ES-I3 (cell line): ENCODE data around the gene CIAO2A.

Experiments
- H3K36me3 ChIP-seq: 2 replicates; pipeline ENCODE4 v1.6.1; 2013; ENCODE audit warnings: mild to moderate bottlenecking, low read length, control low read depth, moderate library complexity; ENCODE audit not compliant: insufficient read depth
- H3K4me1 ChIP-seq: 2 replicates; pipeline ENCODE4 v1.6.1; 2013; ENCODE audit warnings: mild to moderate bottlenecking, control low read depth, low read length; ENCODE audit not compliant: insufficient read depth
- H3K9ac ChIP-seq: 2 replicates; pipeline ENCODE4 v1.6.1; 2013; ENCODE audit warnings: low read depth, mild to moderate bottlenecking, low read length, moderate library complexity
- H3K9me3 ChIP-seq: 2 replicates; pipeline ENCODE4 v1.6.1; 2013; ENCODE audit warnings: mild to moderate bottlenecking, low read length, moderate library complexity; ENCODE audit not compliant: control insufficient read depth, insufficient read depth

The CIAO2A gene

DNA sequence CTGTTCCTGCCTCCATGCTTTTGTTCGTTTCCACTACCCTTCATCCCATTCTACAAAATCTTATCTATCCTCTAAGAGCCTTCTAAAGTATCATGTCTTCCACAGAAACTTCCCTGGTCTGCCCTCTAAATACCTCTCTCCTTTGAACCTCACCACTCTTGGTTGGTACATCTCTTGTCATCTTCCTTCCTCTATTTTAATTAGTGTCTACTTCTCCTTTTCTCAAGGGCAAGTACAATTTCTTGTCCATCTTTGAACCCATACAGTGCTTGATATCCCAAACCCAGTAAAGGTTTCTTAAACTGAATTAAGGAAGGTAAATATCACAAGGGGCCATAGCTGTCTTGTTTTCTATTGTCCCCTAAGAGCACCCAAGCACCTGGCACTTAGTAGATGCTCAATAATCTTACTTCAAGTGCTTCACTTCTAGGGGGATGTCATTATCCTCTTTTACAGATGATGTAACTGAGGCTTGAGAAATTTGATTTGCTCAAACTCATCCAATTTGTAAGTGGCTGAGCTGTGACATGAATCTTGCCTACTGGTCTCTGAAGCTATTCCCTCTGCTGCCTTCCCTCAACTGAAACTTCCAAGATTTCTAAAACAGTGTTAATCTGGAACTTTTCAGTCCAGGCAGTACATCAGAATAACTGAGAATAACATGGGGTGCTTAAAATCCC lies 44.7 kb downstream of the CIAO2A start:
- Histone ChIP-seq H3K36me3 (no peaks in the 10 kb centered on the region), H3K9ac (no peak overlapping the region), H3K9me3 (no peaks in the 10 kb centered on the region), H3K4me1 (peaks cover 3% of the 10 kb centered on the region; the same call in 1 of the 2 replicates)

GRCh38 chr15:64046421-64047153 lies 47.1 kb downstream of the CIAO2A start, which contains the start of gene DAPK2:
Gene DAPK2 (minus strand): TSS chr15:64046485. CDS start chr15:64040261, 6,224 bp downstream.
- no peaks in the 10 kb centered on the region for H3K36me3 ChIP-seq
- peak within 1 kb of the TSS; percentile 65 for H3K9ac ChIP-seq
- H3K9me3 ChIP-seq, result no peaks in the 10 kb centered on the region
- H3K4me1 ChIP-seq, result peaks cover 3% of the 10 kb centered on the region; the same call in 1 of the 2 replicates

DNA sequence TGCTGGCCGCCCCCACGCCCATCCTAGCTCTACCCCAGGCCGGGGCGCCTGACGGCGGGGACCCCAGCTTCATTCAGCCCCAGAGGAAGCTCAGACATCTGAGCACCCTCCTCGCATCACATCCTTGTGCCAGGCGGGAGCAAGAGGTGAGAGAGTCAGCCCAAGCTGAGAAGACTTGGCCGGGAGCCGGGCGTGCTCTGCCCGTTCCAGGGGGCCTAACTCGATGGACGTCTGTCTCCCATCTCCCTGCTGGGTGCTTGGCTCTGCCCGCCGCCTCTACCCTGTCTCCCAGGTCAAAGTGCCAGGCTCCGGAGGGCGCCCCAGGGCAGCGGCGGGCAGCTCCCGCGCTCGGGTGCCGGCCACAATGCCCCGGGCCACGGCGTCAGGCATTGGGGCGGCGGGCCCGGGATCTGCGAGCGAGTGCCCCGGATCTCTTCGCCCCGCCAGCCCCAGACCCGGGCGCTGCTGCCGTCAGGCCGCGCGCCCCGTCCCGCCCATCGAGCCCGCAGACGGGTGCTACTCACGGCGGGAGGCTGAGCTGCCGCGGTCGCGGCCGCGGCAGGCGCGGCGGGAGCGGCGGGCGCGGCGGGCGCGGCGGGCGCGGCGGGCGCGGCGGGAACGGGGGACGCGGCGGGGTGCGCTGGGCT lies 47.7 kb downstream of the CIAO2A start:
- Histone ChIP-seq H3K4me1 (peaks cover 3% of the 10 kb centered on the region; the same call in 1 of the 2 replicates), H3K9ac (peak overlapping the region; percentile 65; the same call in 1 of the 2 replicates), H3K36me3 (no peaks in the 10 kb centered on the region), H3K9me3 (no peaks in the 10 kb centered on the region)

DNA sequence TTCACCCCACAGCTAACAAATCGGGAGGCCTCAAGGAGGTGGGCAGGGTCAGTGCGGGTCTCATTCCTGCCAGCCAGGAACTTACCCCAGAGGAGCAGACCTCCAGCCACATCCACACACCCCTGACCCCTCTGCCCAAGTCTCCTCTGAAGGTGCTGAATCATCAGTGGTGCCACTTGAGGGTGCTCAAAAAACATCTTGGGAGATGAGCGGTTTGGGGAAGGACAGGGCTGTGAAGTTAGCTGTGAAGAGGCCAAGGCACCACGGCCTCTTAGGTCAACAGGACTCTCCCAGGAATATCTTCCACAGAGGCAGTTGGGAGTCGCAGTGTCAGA lies 48.6 kb downstream of the CIAO2A start:
- H3K36me3 ChIP-seq, result no peaks in the 10 kb centered on the region
- H3K9me3 ChIP-seq, result no peaks in the 10 kb centered on the region
- H3K4me1 ChIP-seq, result no peaks in the 10 kb centered on the region
- H3K9ac ChIP-seq, result no peak overlapping the region

DNA sequence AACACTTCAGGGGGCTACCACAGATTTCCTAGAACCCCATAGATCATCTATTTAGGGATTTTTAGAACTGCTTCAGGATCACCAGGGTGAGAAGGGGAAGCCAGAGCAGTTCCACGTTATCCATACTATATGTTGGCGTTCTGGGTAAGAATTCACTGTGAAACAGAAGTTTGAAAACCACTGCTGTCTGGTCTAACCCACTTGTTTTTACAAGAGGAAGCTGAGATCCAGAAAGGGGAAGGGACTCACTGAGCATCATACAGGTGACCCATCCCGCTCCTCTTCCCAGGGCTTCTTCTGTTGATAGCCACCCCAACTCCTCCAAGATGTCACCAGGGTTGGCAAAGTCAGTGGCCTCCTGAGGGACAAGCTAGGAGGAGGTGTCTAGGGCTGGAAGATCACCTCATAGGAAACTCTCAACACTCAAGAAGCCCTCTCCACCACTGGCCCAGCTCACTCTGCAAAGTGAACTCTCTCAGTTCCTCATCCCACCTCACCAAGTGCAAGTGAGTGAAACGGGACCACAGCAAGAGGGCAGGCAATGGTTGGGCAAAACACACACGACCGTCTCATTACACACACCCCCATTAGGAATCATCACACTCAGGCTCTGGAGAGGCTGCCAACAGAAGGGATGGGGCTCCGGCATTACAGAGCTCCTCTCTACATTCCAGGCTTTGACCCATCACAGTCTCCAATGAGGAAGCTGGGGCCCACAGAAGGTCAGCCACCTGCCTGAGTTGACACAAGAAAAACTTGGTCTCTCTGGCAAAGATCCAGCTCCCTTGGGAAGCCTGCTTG lies 49.1 kb downstream of the CIAO2A start:
- Histone ChIP-seq H3K9me3 (no peaks in the 10 kb centered on the region), H3K36me3 (no peaks in the 10 kb centered on the region), H3K9ac (no peak overlapping the region), H3K4me1 (no peaks in the 10 kb centered on the region)

- Histone ChIP-seq H3K9me3 (no peaks in the 10 kb centered on the region), H3K36me3 (no peaks in the 10 kb centered on the region), H3K4me1 (no peaks in the 10 kb centered on the region), H3K9ac (no peak overlapping the region)
These were observed 54.6 kb downstream of the CIAO2A start for GRCh38 chr15:64038878-64039610.

DNA sequence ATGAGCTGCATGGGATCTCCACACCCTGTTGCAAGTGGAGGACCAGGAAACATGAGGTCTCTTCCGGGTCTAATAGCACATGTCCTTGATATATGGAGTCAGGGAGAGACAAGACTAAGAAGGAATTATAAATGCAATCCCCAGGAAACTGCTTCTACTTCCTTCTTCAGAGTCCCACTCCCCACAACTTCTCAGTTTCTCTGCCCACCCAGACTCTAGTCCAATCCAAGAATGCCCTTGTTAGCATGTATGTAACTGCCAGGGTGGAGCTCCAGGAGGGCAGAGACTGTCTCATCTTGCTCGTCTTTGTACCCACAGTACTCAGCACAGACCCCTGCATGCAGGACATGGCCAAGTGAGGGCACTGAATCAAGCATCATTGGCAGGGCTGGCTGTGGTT lies 55.7 kb downstream of the CIAO2A start:
- Histone ChIP-seq H3K9ac (no peak overlapping the region), H3K4me1 (no peaks in the 10 kb centered on the region), H3K9me3 (no peaks in the 10 kb centered on the region), H3K36me3 (no peaks in the 10 kb centered on the region)

GRCh38 chr15:64037116-64037515 lies 56.5 kb downstream of the CIAO2A start:
- no peaks in the 10 kb centered on the region for H3K9me3 ChIP-seq
- no peaks in the 10 kb centered on the region for H3K36me3 ChIP-seq
- no peak overlapping the region for H3K9ac ChIP-seq
- no peaks in the 10 kb centered on the region for H3K4me1 ChIP-seq

GRCh38 chr15:64035525-64035924 lies 58.1 kb downstream of the CIAO2A start:
- Histone ChIP-seq H3K9ac (no peak overlapping the region), H3K9me3 (no peaks in the 10 kb centered on the region), H3K4me1 (no peaks in the 10 kb centered on the region), H3K36me3 (no peaks in the 10 kb centered on the region)

DNA sequence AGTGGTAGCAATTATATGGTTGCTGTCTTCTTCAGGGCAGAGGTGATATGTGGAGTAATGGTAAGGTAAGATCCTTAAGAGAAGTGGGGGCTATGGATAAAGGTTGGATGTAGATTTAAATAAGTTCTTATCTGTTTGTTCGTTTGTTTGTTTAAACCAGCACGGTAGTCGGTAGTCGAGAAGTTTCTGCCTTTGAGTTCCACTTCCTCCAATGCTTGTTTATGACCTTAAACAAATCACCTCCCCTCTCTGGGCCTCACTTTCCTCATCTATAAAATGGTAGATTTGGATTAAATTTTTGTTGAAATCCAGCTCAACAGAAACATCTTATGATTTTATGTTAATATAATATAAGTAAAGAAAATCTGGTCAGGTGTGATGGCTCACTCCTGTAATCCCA lies 59.1 kb downstream of the CIAO2A start:
- Histone ChIP-seq H3K9ac (no peak overlapping the region), H3K36me3 (no peaks in the 10 kb centered on the region), H3K4me1 (no peaks in the 10 kb centered on the region), H3K9me3 (no peaks in the 10 kb centered on the region)

DNA sequence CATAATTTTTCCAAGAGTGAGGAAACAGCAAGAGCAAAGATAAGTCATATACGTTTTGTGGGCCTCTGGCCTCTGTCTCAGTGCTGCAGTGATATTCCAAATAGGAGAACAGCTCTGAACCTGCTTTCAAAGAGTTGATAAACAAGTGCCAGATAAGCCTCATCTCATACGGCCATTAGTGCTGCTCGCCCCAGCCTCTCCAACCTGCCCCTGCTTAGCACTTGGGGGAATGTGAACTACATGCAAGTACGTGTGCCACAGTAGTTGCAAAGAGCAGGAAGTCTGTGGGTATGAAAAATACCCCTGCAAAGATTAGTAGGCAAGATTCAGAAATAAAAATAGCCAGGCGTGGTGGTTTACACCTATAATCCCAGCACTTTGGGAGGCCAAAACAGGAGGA lies 61.3 kb downstream of the CIAO2A start:
- H3K9me3 ChIP-seq, result no peaks in the 10 kb centered on the region
- H3K9ac ChIP-seq, result no peak overlapping the region
- H3K36me3 ChIP-seq, result no peaks in the 10 kb centered on the region
- no peaks in the 10 kb centered on the region for H3K4me1 ChIP-seq

- Histone ChIP-seq H3K36me3 (no peaks in the 10 kb centered on the region), H3K9me3 (no peaks in the 10 kb centered on the region), H3K4me1 (no peaks in the 10 kb centered on the region), H3K9ac (no peak overlapping the region)
These were observed 63.5 kb downstream of the CIAO2A start for GRCh38 chr15:64030123-64030522.

DNA sequence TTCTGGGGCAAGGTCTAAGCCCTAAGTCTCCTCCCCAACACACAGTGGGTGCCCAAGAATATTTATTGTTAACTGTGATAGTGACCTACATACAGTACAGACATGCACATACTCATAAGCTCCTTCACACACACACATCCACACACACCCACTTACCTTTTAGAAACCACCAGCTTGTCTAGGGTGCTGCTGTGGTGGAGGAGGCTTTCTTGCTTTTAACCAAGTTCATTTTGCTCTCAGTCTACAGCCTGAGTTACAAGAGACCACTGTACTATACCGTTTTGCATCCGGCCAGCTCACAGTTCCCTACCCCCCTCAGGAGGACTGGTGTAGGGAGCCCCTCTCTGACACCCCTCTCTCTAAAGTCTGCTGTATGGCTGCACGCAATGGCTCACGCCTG lies 64.0 kb downstream of the CIAO2A start:
- no peak overlapping the region for H3K9ac ChIP-seq
- no peaks in the 10 kb centered on the region for H3K9me3 ChIP-seq
- H3K4me1 ChIP-seq, result peaks cover under 1% of the 10 kb centered on the region; the same call in 1 of the 2 replicates
- no peaks in the 10 kb centered on the region for H3K36me3 ChIP-seq

DNA sequence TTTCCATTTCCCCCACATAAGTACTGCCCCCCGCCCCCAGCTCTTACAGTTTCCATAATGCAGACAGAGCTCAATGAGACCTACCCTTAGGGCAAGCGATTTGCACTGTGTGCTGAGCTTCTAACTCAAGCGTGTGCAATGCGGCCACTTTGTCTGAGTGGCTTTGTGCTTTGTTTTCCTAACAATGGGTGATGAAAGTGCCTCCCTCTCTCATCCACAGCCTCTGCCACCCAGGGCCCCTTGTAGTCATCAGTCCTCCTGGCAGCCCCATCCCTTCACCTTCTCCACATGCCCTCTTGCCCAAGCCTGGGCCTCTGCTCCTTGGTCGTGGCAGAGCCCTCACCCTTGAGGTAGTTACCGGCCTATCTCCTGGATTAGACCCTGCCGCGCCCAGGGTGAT lies 64.5 kb downstream of the CIAO2A start:
- H3K4me1 ChIP-seq, result peaks cover 6% of the 10 kb centered on the region
- H3K36me3 ChIP-seq, result no peaks in the 10 kb centered on the region
- no peaks in the 10 kb centered on the region for H3K9me3 ChIP-seq
- H3K9ac ChIP-seq, result no peak overlapping the region
